Measurements from ENCODE around the gene IL11.

DNA sequence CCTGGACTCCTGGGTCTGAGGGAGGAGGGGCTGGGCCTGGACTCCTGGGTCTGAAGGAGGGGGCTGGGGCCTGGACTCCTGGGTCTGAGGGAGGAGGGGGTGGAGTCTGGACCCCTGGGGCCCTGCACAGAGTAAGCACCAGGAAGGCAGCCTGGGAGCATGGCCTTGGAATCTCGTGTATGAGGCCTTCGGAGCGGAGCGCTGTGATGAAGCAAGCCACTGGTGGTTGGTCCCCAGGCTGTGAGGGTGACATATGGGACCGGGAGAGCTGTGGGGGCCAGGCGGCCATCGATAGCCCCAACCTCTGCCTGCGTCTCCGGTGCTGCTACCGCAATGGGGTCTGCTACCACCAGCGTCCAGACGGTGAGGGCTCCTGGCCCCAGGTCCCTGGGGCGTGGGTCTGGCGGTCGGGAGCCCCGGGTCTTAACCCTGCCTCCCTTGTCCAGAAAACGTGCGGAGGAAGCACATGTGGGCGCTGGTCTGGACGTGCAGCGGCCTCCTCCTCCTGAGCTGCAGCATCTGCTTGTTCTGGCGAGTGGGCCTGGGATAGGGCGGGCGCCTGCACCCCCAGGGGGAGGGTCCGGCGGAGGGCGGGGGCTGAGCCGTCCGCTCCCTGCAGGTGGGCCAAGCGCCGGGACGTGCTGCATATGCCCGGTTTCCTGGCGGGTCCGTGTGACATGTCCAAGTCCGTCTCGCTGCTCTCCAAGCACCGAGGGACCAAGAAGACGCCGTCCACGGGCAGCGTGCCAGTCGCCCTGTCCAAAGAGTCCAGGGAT is 7.3 kb upstream of the IL11 start:
- TF ChIP-seq CTCF (IDR thresholded peaks at IDR 0.05) (no peak), POLR2A (IDR thresholded peaks at IDR 0.05) (no peak), POLR2AphosphoS5 (IDR thresholded peaks at IDR 0.05) (no peak)

All from transverse colon (tissue), 4 donors.